Uterus (tissue), 4 donors: ENCODE measurements around the gene DPH6. TPM values are rescaled to one million over a fixed set of nuclear protein-coding genes. Genes with fewer than 3 reads are reported as not detected.
"Not testable (repeated sequence)": the region's sequence is repeated elsewhere in the genome, so short reads cannot be mapped to it uniquely, and the experiment has no call there.

Experiments used
- DNase-seq, 2 donors: peaks; one replicate each; pipeline ENCODE4 v3.0.0-alpha.2; 2019 to 2020
- H3K27ac ChIP-seq, 2 donors: fragments of 200-600 bp; sonication (generic); 1 replicate in 1 of 2; 2 replicates in 1 of 2; pipeline ENCODE4 v1.5.1; 2016 to 2018
- H3K27me3 ChIP-seq, 2 donors: fragments of 200-600 bp; sonication (generic); one replicate each; pipeline ENCODE4 v1.5.1; 2018 to 2019; ENCODE audit warnings: control low read depth in 1 of 2
- H3K36me3 ChIP-seq, 2 donors: fragments of 200-600 bp; sonication (generic); one replicate each; pipeline ENCODE4 v1.5.1; 2019; ENCODE audit warnings: control low read depth in 1 of 2
- H3K4me1 ChIP-seq, 2 donors: fragments of 200-600 bp; sonication (generic); one replicate each; pipeline ENCODE4 v1.5.1; 2018 to 2019; ENCODE audit warnings: control low read depth in 1 of 2
- H3K4me3 ChIP-seq, 2 donors: fragments of 200-600 bp; sonication (generic); 1 replicate in 1 of 2; 2 replicates in 1 of 2; pipeline ENCODE4 v1.5.1; 2018 to 2019; ENCODE audit warnings: mild to moderate bottlenecking in 1 of 2
- H3K9me3 ChIP-seq, 2 donors: fragments of 200-600 bp; sonication (generic); one replicate each; pipeline ENCODE4 v1.5.1; 2019; ENCODE audit warnings: control low read depth in 1 of 2
- POLR2A ChIP-seq, 2 donors: fragments of 450-650 bp; IDR thresholded peaks; one replicate each; pipeline ENCODE4 v1.6.1; 2016; ENCODE audit warnings: antibody characterized with exemption in 2 of 2, mild to moderate bottlenecking in 1 of 2, moderate library complexity in 1 of 2
- intact Hi-C: fragments of 100-400 bp; cut with DNase I; formaldehyde crosslinking; loops from one replicate; pipeline ENCODE4 v1.15.1; 2023; ENCODE audit warnings: low total_unique reads
- total RNA-seq, 4 donors: library from RNA; depleted of rRNA in 3 of 4; stranded (reverse); fragments of >200 nt in 3 of 4; gene quantifications; one replicate each; pipeline versions ENCODE4 v1.1.0 to v1.2.4, GENCODE V29; 2014 to 2023
- TF ChIP-seq, protein P1 (sequence below), 4 experiments: fragments of 200-600 bp in 2 of 4; fragments of 450-650 bp in 2 of 4; sonication (generic) in 2 of 4; IDR thresholded peaks; one replicate each; pipeline ENCODE4 v1.5.1; 2016 to 2019; ENCODE audit warnings: antibody characterized with exemption in 4 of 4, mild to moderate bottlenecking in 2 of 4, moderate library complexity in 1 of 4
- donor health status: DM: yes; HTN: yes; CAD: no.

The DPH6 gene, protein sequence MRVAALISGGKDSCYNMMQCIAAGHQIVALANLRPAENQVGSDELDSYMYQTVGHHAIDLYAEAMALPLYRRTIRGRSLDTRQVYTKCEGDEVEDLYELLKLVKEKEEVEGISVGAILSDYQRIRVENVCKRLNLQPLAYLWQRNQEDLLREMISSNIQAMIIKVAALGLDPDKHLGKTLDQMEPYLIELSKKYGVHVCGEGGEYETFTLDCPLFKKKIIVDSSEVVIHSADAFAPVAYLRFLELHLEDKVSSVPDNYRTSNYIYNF
- 100 to 1,000 TPM in 1 of 4 donors, 10 to 100 TPM in 3; 19.0 to 169 (median 36.2) TPM for total RNA-seq

DNA sequence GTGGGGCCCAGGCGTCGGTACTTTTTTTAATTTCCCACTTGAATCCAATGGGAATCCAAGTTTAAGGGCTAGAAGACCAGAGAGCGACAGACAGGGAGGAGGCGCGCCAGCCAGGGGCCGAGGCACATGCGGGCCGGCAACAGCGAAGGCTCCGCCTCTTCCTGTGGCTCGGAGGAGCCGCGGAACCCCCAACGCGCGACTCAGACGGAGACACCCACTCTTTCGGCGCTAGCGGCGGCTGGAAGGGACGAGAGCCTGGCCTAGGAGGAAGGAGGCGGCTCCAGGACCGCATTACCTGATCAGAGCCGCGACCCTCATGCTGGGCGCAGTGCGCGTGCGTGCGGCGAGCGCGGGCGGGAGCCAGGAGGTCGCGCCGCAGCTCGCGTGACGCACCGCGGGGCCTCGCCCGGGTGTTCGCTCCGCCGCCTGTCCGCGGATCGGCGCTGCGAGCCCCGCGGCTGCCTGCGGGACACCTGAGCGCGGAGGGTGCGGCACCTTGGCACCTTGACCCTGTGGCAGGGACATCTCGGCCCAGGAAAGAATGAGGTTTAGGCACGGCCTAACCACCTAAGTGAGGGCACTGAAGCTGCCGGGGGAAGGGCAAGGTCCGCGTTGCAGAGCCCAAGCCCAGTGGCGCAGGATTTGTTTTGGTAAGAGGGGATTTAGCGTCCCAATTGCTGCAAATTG is at the start of gene DPH6:
Gene DPH6, minus strand, starts transcription at position 342 of the 687 bp plus-strand sequence. Its CDS starts 24 bp downstream, at position 318.
- peak in 1 of 2 donors; percentile 84 for TF ChIP-seq POLR2A (IDR thresholded peaks at IDR 0.05)
- TF ChIP-seq, protein P1, sequence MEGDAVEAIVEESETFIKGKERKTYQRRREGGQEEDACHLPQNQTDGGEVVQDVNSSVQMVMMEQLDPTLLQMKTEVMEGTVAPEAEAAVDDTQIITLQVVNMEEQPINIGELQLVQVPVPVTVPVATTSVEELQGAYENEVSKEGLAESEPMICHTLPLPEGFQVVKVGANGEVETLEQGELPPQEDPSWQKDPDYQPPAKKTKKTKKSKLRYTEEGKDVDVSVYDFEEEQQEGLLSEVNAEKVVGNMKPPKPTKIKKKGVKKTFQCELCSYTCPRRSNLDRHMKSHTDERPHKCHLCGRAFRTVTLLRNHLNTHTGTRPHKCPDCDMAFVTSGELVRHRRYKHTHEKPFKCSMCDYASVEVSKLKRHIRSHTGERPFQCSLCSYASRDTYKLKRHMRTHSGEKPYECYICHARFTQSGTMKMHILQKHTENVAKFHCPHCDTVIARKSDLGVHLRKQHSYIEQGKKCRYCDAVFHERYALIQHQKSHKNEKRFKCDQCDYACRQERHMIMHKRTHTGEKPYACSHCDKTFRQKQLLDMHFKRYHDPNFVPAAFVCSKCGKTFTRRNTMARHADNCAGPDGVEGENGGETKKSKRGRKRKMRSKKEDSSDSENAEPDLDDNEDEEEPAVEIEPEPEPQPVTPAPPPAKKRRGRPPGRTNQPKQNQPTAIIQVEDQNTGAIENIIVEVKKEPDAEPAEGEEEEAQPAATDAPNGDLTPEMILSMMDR (IDR thresholded peaks at IDR 0.05): peak in 1 of 4 experiments; percentile 30
- H3K4me3 ChIP-seq: peak within 1 kb of the TSS; percentile 39 to 85
- intact Hi-C loops: no loop called here
- H3K36me3 ChIP-seq: no peaks in the 10 kb centered on the region
- no peaks in the 10 kb centered on the region for H3K9me3 ChIP-seq
- no peaks in the 10 kb centered on the region for H3K27me3 ChIP-seq
- DNase-seq: peak; percentile 81
- H3K4me1 ChIP-seq: no peaks in the 10 kb centered on the region
- H3K27ac ChIP-seq: peak within 1 kb of the TSS; percentile 92 to 99

DNA sequence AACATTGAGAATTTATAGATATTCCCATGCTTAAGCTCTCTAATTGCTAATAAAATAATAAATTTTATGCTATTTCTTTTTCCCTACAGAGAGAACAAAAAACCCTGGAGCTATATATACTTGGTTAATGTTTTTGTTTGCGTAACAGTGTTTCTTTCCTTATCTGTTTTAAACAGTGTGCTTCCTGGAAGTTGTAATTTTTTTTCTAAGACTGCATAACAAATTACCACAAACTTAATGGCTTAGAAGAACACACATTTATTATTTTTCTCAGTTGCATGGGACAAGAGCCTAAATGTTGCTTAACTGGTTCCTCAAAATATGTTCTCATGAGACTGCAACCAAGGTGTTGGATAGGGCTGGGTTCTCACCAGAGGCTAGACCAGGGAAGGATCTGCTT is 49.7 kb upstream of the DPH6 start:
- Histone ChIP-seq H3K36me3 (no peaks in the 10 kb centered on the region), H3K4me3 (no peak overlapping the region), H3K9me3 (no peaks in the 10 kb centered on the region), H3K27me3 (no peaks in the 10 kb centered on the region), H3K4me1 (no peaks in the 10 kb centered on the region), H3K27ac (no peak overlapping the region)
- intact Hi-C loops: no loop called here
- no peak for TF ChIP-seq POLR2A (IDR thresholded peaks at IDR 0.05)
- TF ChIP-seq, protein P1 (IDR thresholded peaks at IDR 0.05): no peak
- no peak for DNase-seq

DNA sequence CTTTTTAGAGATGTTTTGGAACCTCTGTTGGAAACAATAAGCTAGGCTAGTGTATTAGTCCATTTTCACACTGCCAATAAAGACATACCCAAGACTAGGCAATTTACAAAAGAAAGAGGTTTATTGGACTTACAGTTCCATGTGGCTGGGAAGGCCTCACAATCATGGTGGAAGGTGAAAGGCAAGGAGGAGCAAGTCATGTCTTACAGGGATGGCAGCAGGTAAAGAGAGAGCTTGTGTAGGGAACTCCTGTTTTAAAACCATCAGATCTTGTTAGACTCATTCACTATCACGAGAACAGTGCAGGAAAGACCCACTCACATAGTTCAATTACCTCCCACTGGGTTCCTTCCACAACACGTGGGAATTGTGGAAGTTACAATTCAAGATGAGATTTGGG is 46.0 kb upstream of the DPH6 start:
- H3K4me1 ChIP-seq, intact Hi-C loops, H3K36me3 ChIP-seq: not testable (repeated sequence)

DNA sequence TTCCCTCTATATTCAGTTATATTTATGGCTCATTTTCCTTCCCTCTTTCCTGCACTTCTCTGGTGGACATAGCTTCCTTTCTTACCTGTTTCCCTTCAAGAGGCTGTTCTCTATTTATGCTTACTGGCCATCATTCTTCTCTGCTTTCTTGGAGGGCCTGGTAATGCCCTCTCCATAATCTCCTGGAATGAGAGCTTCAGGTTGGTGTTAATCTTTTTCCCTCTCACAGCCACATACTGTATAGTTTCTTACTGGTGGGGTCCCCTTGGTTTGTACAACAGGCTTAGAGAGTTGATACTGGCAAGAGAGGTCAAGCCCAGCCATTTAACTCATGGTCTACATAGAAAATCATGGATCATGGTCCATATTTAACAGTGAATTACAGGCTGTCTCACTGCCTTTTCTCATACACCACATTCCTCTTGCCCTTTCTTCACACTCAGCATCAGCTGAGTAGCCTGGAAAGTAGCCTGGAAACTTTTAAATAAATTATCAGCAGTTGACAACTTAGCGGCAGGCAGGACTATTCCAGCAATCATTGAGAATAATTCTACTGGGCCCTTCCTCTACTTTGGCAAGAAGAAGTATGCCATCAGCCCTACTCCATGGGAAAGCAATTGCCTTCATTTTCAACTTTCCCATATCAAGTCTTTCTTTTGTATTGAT is 38.0 kb upstream of the DPH6 start:
- no peaks in the 10 kb centered on the region for H3K36me3 ChIP-seq
- no peak overlapping the region for H3K4me3 ChIP-seq
- H3K4me1 ChIP-seq: no peaks in the 10 kb centered on the region
- H3K9me3 ChIP-seq: no peaks in the 10 kb centered on the region
- no peaks in the 10 kb centered on the region for H3K27me3 ChIP-seq
- peak in 1 of 2 donors; percentile 27 for DNase-seq
- peak overlapping the region in 1 of 2 donors; percentile 34 for H3K27ac ChIP-seq
- TF ChIP-seq, protein P1 (IDR thresholded peaks at IDR 0.05): no peak
- TF ChIP-seq POLR2A (IDR thresholded peaks at IDR 0.05): no peak
- intact Hi-C loops: no loop called here

More for the DNA sequence above, 46.0 kb upstream of the DPH6 start:
- H3K4me3 ChIP-seq, H3K27ac ChIP-seq, DNase-seq, H3K27me3 ChIP-seq, H3K9me3 ChIP-seq: not testable (repeated sequence)

DNA sequence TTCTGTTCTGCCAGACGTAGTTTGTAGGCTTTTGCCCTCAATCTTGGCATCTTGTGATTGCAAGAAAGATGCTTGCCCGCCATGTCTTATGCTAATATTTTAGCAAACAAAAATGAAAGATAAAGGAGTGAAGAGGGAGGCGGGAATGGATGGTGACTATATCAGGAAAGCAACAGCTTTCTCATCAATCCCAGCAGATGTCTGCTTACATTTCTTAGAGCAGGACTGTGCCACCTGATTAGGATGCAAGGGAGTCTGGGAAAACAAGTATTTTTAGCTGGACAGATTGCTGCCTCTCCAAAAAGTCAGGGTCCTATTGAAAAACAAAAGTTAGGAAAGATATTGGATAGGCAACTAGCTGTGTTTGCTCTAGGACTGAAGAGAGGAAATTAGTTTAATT is 34.6 kb upstream of the DPH6 start:
- Histone ChIP-seq H3K4me1 (no peaks in the 10 kb centered on the region), H3K4me3 (no peak overlapping the region), H3K27ac (no peak overlapping the region), H3K9me3 (no peaks in the 10 kb centered on the region), H3K36me3 (no peaks in the 10 kb centered on the region), H3K27me3 (no peaks in the 10 kb centered on the region)
- DNase-seq: no peak
- intact Hi-C loops: no loop called here
- TF ChIP-seq, protein P1 (IDR thresholded peaks at IDR 0.05): no peak
- no peak for TF ChIP-seq POLR2A (IDR thresholded peaks at IDR 0.05)
